D721Med (cell line): ENCODE results near the gene ZHX3.

Source experiments
- DNase-seq: peaks from one replicate; pipeline ENCODE4 v3.0.0; 2011; ENCODE audit warnings: low spot score; ENCODE audit not compliant: insufficient read length
- FAIRE-seq: peaks from 2 replicates; lab custom pipeline; 2011; peaks lifted over from hg19 to GRCh38; lab: Jason Lieb, UNC
- CTCF ChIP-seq: IDR thresholded peaks from 2 replicates; pipeline ENCODE4 v1.5.1; 2012; ENCODE audit warnings: mild to moderate bottlenecking, control low read depth; ENCODE audit not compliant: insufficient read depth; ENCODE audit errors: missing control alignments

The ZHX3 gene

GRCh38 chr20:41183391-41183790, 134.1 kb downstream of the ZHX3 start:
- DNase-seq = no peak
- FAIRE-seq = no peak
- no peak for TF ChIP-seq CTCF

- FAIRE-seq (no peak), DNase-seq (no peak)
- TF ChIP-seq CTCF = no peak
Observed at GRCh38 chr20:41182296-41183212, 135.0 kb downstream of the ZHX3 start.

- TF ChIP-seq CTCF = no peak
- FAIRE-seq (no peak), DNase-seq (no peak)
Observed at GRCh38 chr20:41181567-41181966, 136.0 kb downstream of the ZHX3 start.

GRCh38 chr20:41180599-41181333, 136.8 kb downstream of the ZHX3 start:
- no peak for TF ChIP-seq CTCF
- no peak for FAIRE-seq
- no peak for DNase-seq

- FAIRE-seq (no peak), DNase-seq (no peak)
- TF ChIP-seq CTCF = no peak
Observed at GRCh38 chr20:41179961-41180360, 137.6 kb downstream of the ZHX3 start.

GRCh38 chr20:41178904-41179432, 138.6 kb downstream of the ZHX3 start:
- TF ChIP-seq CTCF = no peak
- FAIRE-seq (no peak), DNase-seq (no peak)
